ENCODE data around the gene ZNF132.

- TF ChIP-seq CTCF (IDR thresholded peaks at IDR 0.05) (no peak), POLR2A (IDR thresholded peaks at IDR 0.05) (no peak)
Observed at GRCh38 chr19:58479736-58480480, 40.0 kb upstream of the ZNF132 start.

Data from body of pancreas (tissue), 4 donors.